Cerebellar nuclear complex (tissue), 1 donor: ENCODE data around the gene TOMM40.
"Not testable (repeated sequence)": the region's sequence is repeated elsewhere in the genome, so short reads cannot be mapped to it uniquely, and the experiment has no call there.

ENCODE experiments used
- DNase-seq, 2 experiments: peaks; one replicate each; lab custom pipeline; 2025; lab: John Stamatoyannopoulos, UW

TOMM40 gene

DNA sequence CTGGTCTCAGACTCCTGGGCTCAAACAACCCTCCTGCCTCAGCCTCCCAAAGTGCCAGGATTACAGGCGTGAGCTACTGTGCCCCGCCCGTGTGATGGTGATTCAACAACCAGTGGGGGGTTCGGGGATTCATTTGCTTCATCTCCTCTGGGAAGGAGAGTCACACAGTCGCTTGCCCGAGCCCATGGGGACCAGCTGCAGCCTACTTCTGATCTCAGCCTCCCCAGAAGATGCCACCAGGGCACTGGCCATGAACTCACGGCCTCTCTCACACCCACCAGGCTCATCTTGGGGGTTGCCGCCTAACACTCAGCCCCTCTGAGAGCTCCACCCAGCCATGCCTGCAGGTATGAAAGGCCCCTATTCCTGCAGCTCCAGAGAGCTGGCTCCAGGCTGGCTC, 6.8 kb downstream of the TOMM40 start:
- DNase-seq, result no peak

DNA sequence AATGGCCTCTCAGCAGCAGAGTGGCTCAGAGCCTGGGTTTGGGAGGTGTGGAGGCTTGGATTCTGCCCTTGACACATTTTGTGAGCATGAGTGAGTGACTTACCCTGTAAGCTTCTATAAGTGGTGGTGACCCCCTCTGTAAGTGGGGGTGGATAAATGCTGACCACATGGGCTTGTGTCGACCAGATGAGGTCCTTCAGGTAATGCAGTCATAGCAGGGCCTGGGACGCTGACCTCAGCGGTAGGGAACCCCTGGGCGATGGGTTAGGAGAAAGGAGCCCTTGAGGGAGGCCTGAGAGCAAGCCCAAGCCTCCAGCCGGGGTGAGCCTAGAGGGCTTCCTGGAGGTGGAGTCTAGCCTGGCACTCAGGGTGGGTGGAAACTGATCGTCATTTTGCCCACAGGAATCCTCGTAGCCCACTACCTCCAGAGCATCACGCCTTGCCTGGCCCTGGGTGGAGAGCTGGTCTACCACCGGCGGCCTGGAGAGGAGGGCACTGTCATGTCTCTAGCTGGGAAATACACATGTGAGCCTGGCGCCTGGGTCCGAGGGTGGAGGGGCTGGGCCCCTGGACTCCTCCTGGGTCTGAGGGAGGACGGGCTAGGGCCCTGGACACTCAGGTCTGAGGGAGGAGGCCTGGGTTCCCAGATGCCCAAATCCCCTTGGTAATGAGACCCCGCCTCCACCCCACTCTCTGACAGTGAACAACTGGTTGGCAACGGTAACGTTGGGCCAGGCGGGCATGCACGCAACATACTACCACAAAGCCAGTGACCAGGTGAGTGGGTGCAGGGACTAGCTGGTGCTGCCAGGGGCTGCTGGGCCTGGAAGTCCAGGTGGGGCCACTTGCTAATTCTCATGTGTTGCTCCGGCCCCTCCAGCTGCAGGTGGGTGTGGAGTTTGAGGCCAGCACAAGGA, 9.5 kb downstream of the TOMM40 start:
- no peak for DNase-seq

DNA sequence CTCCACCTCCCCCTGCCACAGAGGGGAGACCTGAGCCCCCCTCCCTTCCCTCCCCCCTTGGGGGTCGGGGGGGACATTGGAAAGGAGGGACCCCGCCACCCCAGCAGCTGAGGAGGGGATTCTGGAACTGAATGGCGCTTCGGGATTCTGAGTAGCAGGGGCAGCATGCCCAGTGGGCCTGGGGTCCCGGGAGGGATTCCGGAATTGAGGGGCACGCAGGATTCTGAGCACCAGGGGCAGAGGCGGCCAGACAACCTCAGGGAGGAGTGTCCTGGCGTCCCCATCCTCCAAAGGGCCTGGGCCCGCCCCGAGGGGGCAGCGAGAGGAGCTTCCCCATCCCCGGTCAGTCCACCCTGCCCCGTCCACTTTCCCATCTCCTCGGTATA, 12.2 kb downstream of the TOMM40 start:
- DNase-seq, result no peak

DNA sequence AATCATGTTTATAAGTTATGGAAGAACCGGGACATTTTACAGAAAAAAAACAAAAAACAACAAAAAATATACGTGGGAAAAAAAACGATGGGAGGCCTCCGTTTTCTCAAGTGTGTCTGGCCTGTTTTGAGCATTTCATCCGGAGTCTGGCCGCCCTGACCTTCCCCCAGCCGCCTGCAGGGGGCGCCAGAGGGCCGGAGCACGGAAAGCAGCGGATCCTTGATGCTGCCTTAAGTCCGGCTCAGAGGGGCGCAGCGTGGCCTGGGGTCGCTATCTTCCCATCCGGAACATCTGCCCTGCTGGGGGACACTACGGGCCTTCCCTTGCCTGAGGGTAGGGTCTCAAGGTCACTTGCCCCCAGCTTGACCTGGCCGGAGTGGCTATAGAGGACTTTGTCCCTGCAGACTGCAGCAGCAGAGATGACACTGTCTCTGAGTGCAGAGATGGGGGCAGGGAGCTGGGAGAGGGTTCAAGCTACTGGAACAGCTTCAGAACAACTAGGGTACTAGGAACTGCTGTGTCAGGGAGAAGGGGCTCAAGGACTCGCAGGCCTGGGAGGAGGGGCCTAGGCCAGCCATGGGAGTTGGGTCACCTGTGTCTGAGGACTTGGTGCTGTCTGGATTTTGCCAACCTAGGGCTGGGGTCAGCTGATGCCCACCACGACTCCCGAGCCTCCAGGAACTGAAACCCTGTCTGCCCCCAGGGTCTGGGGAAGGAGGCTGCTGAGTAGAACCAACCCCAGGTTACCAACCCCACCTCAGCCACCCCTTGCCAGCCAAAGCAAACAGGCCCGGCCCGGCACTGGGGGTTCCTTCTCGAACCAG, 12.8 kb downstream of the TOMM40 start:
- peak in 1 of 2 experiments; percentile 2 for DNase-seq

DNA sequence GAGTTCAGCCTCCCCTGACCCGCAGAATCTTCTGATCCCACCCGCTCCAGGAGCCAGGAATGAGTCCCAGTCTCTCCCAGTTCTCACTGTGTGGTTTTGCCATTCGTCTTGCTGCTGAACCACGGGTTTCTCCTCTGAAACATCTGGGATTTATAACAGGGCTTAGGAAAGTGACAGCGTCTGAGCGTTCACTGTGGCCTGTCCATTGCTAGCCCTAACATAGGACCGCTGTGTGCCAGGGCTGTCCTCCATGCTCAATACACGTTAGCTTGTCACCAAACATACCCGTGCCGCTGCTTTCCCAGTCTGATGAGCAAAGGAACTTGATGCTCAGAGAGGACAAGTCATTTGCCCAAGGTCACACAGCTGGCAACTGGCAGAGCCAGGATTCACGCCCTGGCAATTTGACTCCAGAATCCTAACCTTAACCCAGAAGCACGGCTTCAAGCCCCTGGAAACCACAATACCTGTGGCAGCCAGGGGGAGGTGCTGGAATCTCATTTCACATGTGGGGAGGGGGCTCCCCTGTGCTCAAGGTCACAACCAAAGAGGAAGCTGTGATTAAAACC, 13.5 kb downstream of the TOMM40 start:
- DNase-seq, result no peak

DNA sequence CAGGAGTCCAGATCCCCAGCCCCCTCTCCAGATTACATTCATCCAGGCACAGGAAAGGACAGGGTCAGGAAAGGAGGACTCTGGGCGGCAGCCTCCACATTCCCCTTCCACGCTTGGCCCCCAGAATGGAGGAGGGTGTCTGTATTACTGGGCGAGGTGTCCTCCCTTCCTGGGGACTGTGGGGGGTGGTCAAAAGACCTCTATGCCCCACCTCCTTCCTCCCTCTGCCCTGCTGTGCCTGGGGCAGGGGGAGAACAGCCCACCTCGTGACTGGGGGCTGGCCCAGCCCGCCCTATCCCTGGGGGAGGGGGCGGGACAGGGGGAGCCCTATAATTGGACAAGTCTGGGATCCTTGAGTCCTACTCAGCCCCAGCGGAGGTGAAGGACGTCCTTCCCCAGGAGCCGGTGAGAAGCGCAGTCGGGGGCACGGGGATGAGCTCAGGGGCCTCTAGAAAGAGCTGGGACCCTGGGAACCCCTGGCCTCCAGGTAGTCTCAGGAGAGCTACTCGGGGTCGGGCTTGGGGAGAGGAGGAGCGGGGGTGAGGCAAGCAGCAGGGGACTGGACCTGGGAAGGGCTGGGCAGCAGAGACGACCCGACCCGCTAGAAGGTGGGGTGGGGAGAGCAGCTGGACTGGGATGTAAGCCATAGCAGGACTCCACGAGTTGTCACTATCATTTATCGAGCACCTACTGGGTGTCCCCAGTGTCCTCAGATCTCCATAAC, 14.5 kb downstream of the TOMM40 start, which contains the start of gene APOE:
Gene APOE, plus strand, starts transcription at position 360 of the 724 bp plus-strand sequence. CDS start 829 bp downstream, outside the sequence.
- no peak for DNase-seq

DNA sequence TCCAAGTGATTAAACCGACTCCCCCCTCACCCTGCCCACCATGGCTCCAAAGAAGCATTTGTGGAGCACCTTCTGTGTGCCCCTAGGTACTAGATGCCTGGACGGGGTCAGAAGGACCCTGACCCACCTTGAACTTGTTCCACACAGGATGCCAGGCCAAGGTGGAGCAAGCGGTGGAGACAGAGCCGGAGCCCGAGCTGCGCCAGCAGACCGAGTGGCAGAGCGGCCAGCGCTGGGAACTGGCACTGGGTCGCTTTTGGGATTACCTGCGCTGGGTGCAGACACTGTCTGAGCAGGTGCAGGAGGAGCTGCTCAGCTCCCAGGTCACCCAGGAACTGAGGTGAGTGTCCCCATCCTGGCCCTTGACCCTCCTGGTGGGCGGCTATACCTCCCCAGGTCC, 16.6 kb downstream of the TOMM40 start:
- DNase-seq, result no peak

DNA sequence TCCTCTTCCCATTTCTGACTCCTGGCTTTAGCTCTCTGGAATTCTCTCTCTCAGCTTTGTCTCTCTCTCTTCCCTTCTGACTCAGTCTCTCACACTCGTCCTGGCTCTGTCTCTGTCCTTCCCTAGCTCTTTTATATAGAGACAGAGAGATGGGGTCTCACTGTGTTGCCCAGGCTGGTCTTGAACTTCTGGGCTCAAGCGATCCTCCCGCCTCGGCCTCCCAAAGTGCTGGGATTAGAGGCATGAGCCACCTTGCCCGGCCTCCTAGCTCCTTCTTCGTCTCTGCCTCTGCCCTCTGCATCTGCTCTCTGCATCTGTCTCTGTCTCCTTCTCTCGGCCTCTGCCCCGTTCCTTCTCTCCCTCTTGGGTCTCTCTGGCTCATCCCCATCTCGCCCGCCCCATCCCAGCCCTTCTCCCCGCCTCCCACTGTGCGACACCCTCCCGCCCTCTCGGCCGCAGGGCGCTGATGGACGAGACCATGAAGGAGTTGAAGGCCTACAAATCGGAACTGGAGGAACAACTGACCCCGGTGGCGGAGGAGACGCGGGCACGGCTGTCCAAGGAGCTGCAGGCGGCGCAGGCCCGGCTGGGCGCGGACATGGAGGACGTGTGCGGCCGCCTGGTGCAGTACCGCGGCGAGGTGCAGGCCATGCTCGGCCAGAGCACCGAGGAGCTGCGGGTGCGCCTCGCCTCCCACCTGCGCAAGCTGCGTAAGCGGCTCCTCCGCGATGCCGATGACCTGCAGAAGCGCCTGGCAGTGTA, 17.2 kb downstream of the TOMM40 start:
- DNase-seq, result no peak

DNA sequence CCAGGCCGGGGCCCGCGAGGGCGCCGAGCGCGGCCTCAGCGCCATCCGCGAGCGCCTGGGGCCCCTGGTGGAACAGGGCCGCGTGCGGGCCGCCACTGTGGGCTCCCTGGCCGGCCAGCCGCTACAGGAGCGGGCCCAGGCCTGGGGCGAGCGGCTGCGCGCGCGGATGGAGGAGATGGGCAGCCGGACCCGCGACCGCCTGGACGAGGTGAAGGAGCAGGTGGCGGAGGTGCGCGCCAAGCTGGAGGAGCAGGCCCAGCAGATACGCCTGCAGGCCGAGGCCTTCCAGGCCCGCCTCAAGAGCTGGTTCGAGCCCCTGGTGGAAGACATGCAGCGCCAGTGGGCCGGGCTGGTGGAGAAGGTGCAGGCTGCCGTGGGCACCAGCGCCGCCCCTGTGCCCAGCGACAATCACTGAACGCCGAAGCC, 17.8 kb downstream of the TOMM40 start:
- DNase-seq, result no peak

DNA sequence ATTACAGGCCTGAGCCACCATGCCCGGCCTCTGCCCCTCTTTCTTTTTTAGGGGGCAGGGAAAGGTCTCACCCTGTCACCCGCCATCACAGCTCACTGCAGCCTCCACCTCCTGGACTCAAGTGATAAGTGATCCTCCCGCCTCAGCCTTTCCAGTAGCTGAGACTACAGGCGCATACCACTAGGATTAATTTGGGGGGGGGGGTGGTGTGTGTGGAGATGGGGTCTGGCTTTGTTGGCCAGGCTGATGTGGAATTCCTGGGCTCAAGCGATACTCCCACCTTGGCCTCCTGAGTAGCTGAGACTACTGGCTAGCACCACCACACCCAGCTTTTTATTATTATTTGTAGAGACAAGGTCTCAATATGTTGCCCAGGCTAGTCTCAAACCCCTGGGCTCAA, 18.7 kb downstream of the TOMM40 start:
- DNase-seq, result no peak

DNA sequence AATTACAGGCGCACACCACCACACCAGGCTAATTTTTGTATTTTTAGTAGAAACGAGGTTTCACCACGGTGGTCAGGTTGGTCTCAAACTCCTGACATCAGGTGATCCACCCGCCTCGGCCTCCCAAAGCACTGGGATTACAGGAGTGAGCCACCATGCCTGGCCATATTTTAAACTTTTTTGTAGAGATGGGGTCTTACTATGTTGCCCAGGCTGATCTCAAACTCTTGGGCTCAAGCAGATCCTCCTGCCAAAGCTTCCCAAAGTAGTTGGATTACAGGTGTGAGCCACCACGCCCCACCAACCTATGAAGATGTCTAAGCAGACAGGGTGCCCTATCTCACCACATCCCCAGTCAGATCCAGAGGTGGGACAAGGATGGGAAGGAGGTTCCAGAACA, 20.8 kb downstream of the TOMM40 start:
- not testable (repeated sequence) for DNase-seq

DNA sequence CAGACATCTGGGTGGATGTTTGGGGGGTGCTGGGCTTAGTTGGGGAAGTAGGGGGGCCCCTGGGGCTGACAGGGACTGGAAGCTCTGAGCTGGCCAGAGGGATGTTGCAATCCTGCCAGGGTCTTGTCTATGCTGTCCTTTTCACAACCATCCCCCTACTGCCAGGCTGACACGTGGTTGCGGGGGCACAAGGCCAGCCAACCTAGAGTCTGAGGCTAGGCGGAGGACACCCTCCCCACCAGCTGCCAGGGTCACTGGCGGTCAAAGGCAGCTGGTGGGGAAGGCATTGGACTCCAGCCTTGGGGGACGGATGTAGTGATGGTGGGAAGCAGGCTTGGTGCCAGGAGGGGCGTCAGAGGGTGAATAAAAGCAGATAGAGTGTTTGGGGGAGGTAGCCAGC, 21.8 kb downstream of the TOMM40 start:
- no peak for DNase-seq

DNA sequence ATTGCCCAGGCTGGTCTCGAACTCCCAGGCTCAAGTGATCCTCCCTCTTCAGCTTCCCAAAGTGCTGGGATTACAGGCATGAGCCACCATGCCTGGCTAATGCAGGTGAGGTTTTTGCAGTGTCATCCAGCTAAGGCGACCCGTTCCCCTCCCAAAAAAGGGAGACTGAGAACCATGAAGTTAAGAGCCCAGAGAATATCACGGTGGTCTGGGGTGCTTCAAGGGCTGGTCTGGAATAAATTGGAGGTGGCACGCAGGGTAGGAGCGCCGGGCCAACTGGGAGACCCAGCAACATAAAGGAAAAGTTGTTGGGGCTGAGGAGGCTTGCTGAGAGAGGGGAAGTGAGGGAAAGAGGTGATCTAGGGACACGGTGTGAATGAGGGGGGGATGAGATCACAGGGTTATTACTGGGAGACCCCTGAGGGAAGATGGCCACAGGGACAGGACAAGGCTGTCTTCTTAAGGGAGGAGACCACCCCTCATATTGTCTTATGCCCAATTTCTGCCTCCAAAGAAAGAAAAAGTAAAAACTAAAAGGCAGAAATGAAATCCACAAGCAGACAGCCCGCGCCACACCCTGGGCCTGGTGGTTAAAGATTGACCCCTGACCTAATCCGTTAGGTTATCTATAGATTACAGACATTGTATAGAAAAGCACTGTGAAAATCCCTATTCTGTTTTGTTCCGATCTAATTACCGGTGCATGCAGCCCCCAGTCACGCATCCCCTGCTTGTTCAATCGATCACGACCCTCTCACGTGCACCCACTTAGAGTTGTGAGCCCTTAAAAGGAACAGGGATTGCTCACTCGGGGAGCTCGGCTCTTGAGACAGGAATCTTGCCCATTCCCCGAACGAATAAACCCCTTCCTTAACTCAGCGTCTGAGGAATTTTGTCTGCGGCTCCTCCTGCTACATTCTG, 22.7 kb downstream of the TOMM40 start:
- DNase-seq, result not testable (repeated sequence)

DNA sequence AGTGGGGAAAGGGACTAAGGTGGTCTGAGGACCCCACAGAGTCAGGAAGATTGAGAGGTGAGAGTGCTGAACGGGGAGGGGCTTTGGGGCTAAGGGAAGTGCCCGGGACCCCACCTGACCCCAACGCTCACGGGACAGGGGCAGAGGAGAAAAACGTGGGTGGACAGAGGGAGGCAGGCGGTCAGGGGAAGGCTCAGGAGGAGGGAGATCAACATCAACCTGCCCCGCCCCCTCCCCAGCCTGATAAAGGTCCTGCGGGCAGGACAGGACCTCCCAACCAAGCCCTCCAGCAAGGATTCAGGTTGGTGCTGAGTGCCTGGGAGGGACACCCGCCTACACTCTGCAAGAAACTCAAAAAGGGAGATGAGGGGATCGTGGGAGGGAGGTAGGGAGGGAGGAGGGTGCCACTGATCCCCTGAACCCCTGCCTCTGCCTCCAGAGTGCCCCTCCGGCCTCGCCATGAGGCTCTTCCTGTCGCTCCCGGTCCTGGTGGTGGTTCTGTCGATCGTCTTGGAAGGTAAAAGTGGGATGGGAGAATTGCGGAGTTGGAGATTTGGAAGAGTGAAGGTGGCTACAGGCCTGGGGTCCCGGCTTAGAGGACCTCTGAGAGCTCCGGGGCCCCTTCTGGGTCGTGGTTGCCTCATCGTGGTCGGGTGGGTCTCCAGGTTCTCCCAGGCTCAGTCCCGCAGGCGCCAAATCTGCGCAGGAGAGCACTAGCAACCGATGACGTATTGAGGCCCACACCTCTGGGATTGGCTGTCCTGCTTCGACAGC, 23.6 kb downstream of the TOMM40 start, which contains the start of gene APOC1:
Gene APOC1, plus strand, starts transcription at position 176 of the 774 bp plus-strand sequence. Its CDS starts 284 bp downstream, at position 460.
- DNase-seq, result peak in 1 of 2 experiments; percentile 13

DNA sequence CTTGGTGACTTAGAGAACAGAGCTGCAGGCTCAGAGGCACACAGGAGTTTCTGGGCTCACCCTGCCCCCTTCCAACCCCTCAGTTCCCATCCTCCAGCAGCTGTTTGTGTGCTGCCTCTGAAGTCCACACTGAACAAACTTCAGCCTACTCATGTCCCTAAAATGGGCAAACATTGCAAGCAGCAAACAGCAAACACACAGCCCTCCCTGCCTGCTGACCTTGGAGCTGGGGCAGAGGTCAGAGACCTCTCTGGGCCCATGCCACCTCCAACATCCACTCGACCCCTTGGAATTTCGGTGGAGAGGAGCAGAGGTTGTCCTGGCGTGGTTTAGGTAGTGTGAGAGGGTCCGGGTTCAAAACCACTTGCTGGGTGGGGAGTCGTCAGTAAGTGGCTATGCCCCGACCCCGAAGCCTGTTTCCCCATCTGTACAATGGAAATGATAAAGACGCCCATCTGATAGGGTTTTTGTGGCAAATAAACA, 33.2 kb downstream of the TOMM40 start:
- DNase-seq, result no peak

DNA sequence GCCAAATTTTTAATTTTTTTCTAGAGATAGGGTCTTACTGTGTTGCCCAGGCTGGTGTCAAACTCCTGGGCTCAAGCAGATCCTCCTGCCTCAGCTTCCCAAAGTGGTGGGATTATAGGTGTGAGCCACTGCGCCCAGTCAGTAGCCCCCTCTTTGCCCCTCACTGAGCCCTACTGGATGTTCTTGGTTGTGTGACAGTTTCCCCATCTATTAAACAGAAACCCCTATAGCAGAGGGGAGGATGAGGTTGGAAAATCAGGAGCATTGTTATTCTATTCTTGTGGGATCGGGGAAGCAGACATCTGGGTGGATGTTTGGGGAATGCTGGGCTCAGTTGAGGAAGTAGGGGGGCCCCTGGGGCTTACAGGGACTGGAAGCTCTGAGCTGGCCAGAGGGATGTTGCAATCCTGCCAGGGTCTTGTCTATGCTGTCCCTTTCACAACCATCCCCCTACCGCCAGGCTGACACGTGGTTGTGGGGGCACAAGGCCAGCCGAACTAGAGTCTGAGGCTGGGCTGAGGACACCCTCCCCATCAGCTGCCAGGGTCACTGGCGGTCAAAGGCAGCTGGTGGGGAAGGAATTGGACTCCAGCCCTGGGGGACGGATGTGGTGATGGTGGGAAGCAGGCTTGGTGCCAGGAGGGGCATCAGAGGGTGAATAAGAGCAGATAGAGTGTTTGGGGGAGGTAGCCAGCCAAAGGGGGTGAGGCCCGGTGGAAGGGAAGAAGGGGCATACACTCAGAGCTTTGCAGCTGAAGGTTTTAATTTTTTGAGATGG, 34.2 kb downstream of the TOMM40 start:
- no peak for DNase-seq

DNA sequence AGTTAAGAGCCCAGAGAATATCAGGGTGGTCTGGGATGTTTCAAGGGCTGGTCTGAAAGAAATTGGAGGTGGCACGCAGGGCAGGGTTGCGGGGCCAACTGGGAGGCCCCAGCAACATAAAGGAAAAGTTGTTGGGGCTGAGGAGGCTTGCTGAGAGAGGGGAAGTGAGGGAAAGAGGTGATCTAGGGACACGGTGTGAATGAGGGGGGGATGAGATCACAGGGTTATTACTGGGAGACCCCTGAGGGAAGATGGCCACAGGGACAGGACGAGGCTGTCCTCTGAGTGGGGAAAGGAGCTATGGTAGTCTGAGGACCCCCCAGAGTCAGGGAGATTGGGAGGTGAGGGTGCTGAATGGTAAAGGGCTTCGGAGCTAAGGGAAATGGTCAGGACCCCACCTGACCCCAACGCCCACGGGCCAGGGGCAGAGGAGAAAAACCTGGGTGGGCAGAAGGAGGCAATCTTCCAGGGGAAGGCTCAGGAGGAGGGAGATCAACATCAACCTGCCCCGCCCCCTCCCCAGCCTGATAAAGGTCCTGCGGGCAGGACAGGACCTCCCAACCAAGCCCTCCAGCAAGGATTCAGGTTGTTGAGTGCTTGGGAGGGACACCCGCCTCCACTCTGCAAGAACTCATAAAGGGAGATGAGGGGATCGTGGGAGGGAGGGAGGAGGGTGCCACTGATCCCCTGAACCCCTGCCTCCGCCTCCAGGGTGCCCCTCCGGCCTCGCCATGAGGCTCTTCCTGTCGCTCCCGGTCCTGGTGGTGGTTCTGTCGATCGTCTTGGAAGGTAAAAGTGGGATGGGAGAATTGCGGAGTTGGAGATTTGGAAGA, 35.4 kb downstream of the TOMM40 start:
- DNase-seq, result not testable (repeated sequence)
